T47D (cell line): ENCODE measurements around the gene SLC8A2.

Experiments
- DNase-seq, 2 experiments: peaks; one replicate each; pipeline versions ENCODE4 v3.0.0 to v3.0.0-alpha.2; 2011 to 2012; ENCODE audit warnings: low read depth in 1 of 2, low spot score in 1 of 2
- JUND ChIP-seq: IDR thresholded peaks from 2 replicates; pipeline ENCODE4 v1.6.1; 2012; ENCODE audit warnings: low read depth
- in situ Hi-C: cut with HindIII; loops from 2 replicates; pipeline ENCODE4 v1.10.0; 2016; ENCODE audit warnings: low sequenced_read_pairs, low pct_unique_long_range_greater_than_20kb

The SLC8A2 gene

GRCh38 chr19:47475465-47475864, 3.8 kb upstream of the SLC8A2 start:
- in situ Hi-C loops = no loop called here
- TF ChIP-seq JUND = no peak
- DNase-seq = no peak

GRCh38 chr19:47473336-47473735, 1.6 kb upstream of the SLC8A2 start:
- no peak for TF ChIP-seq JUND
- DNase-seq = no peak
- in situ Hi-C loops = no loop called here

DNA sequence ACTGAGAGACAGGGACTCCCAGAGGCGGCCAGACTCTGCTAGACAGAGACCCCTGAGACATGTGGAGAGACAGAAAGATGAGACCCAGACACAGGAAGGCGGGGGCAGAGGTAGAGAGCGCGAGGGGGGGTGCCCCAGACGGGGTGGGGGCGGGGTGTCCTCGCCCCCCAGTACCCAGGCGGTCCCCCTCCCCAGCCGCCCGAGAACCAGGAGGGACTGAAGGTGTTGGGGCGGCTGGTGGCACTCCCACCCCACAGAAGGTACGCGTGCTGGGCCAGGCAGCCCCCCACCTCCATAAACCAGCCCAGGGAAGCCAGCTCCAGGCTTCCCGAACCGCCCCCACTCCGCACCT, 336 bp downstream of the SLC8A2 start:
- in situ Hi-C loops = no loop called here
- no peak for DNase-seq
- no peak for TF ChIP-seq JUND

DNA sequence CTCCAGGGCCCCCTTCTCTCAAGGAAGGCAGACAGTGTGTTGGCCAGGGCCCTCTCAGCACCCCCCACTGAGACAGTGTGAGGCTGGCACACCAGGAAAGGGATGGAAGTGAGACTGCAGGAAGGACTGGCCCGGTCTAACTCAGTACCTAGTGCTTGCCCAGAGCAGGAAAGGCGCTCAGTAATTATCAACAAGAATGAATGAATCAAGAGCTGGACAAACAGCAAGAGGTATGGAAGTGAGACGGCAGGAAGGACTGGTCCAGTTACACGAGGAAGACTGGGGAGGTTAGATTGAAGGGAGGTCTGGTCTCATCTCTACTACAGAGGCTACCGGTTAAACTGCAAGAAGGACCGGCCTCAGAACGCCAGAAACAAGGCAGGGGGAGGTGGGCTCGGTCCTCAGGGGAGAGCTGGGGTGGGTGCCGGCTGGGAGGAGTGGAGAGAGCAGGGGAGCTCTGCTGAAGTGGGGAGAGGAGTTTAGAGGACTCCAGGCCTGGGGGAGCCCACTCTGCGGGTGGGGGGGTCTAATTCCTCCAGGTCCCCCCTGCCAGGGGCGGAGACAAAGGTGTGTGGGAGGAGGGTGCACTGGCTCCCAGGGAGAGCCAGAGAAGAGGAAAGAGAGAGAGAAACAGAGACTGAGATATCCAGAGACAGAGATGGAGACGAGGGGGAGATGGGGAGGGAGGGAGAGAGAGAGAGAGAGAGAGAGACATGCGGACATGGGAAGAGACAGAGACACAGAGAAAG, 1.1 kb downstream of the SLC8A2 start:
- no peak for TF ChIP-seq JUND
- DNase-seq = no peak
- in situ Hi-C loops = no loop called here

- DNase-seq = no peak
- in situ Hi-C loops = no loop called here
These were observed 2.0 kb downstream of the SLC8A2 start for GRCh38 chr19:47469719-47470118.

GRCh38 chr19:47469363-47469700, 2.4 kb downstream of the SLC8A2 start:
- in situ Hi-C loops = no loop called here
- TF ChIP-seq JUND = no peak
- DNase-seq = no peak

More at GRCh38 chr19:47469719-47470118, 2.0 kb downstream of the SLC8A2 start:
- TF ChIP-seq JUND = no peak

DNA sequence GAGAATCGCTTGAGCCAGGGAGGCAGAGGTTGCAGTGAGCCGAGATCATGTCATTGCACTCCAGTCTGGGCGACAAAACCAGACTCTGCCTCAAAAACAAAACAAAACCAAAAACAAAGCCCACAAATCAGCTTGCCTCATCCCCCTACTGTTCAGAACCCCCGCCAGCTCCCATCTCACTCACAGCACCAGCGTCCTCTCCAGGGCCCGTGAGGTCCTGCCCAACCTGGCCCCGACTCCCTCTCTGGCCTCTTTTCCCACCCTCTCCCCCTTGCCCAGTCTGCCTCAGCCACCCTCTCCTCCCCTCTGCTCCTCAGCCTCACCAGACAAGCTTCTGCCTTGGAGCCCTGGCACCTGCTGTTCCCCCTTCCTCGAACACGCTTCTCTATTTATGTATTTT, 3.8 kb downstream of the SLC8A2 start:
- no peak for TF ChIP-seq JUND
- DNase-seq = no peak
- in situ Hi-C loops = no loop called here

GRCh38 chr19:47465957-47466356, 5.7 kb downstream of the SLC8A2 start:
- in situ Hi-C loops = no loop called here
- no peak for TF ChIP-seq JUND
- DNase-seq = no peak

GRCh38 chr19:47464675-47465419, 6.8 kb downstream of the SLC8A2 start:
- TF ChIP-seq JUND = no peak
- DNase-seq = no peak
- in situ Hi-C loops = no loop called here

DNA sequence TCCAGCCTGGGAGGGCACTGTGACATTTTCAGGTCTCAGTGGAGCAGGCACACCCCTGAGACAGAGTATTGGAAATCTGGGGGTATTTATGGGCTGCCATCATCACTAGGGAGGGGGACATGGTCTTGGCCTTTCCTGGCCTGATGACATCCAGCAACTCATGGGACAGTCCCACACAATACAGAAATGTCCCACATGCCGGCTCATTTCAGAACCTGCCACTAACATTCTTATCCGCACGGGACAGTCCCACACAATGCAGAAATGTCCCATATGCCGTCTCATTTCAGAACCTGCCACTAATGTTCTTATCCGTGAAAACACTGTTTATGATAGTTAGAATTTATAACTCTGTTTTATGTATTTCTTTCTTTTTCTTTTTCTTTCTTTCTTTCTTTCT, 9.8 kb downstream of the SLC8A2 start:
- TF ChIP-seq JUND = no peak
- no peak for DNase-seq
- in situ Hi-C loops = no loop called here

DNA sequence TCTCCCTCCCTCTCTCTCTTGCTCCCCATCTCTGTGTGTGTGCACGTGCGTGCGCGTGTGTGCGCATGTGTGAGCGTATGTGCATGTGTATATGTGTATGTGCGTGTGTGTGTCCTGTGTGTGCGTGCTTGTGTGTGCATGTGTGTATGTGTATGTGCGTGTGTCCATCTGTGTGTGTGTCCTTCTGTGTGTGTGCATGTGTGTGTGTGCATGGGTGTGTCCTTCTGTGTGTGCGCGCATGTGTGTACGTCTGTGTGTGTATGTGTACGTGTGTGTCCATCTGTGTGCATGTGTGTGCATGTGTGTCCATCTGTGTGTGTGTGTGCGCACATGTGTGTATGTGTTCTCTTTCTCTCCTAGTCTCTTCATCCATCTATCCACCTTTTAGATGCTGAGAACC, 12.2 kb downstream of the SLC8A2 start:
- no peak for TF ChIP-seq JUND
- in situ Hi-C loops = no loop called here
- DNase-seq = no peak

DNA sequence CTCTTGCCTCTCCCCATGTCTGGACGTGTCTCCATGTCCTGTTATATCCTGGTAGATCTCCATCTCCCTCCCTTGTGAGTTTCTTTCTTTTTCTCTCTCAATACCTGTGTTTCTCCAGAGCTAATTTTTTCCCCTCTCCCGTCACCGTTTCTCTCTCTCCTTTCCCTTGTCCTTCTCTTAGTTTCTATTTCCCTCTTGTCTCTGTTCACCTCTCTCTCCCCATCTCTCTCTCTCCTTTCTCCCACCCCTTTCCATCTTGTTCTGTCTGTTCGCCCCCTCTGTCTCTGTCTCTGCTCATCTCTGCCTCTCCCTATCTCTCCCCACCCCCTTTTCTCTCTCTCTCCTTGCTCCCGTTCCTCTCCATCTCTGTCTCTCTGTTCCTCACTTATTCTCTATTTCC, 13.0 kb downstream of the SLC8A2 start:
- in situ Hi-C loops = no loop called here
- TF ChIP-seq JUND = no peak
- DNase-seq = no peak

GRCh38 chr19:47456721-47457474, 14.8 kb downstream of the SLC8A2 start:
- in situ Hi-C loops = no loop called here
- no peak for DNase-seq
- no peak for TF ChIP-seq JUND
